HepG2 (cell line): Measurements from ENCODE around the gene NCOR2.

Experiments
- MTF2 ChIP-seq: sonication (generic); formaldehyde crosslinking; IDR thresholded peaks from 2 replicates; pipeline ENCODE4 v1.5.0; 2020; ENCODE audit warnings: missing genetic modification reagents, borderline replicate concordance
- POLR2A ChIP-seq, 2 experiments: IDR thresholded peaks; 2 replicates each; pipeline ENCODE4 v1.6.1; 2011; ENCODE audit warnings: low read depth in 2 of 2, low read length in 2 of 2, mild to moderate bottlenecking in 1 of 2, moderate library complexity in 1 of 2; ENCODE audit not compliant: insufficient read depth in 1 of 2
- PREB ChIP-seq: sonication (generic); formaldehyde crosslinking; IDR thresholded peaks from 2 replicates; pipeline ENCODE4 v1.4.0; 2020; ENCODE audit warnings: missing genetic modification reagents
- RFXAP ChIP-seq: sonication (generic); formaldehyde crosslinking; IDR thresholded peaks from 2 replicates; pipeline ENCODE4 v1.4.0; 2020; ENCODE audit warnings: missing genetic modification reagents, borderline replicate concordance
- SMARCC2 ChIP-seq: fragments of 450-650 bp; IDR thresholded peaks from 2 replicates; pipeline ENCODE4 v1.6.1; 2017; ENCODE audit warnings: antibody characterized with exemption, mild to moderate bottlenecking
- TERF1 ChIP-seq: sonication (generic); formaldehyde crosslinking; IDR thresholded peaks from 2 replicates; pipeline ENCODE4 v1.8.0; 2022; ENCODE audit warnings: mild to moderate bottlenecking, missing genetic modification reagents, moderate library complexity
- ZNF605 ChIP-seq: sonication (generic); formaldehyde crosslinking; IDR thresholded peaks from 2 replicates; pipeline ENCODE4 v1.8.0; 2022; ENCODE audit warnings: mild to moderate bottlenecking, missing genetic modification reagents

GRCh38 chr12:124605883-124606774 lies 38.7 kb upstream of the NCOR2 start:
- TF ChIP-seq TERF1 (CRISPR knock-in tag) (no peak), PREB (no peak), SMARCC2 (no peak), POLR2A (IDR thresholded peaks at IDR 0.05; ENCODE audit: insufficient read depth in 1 of 2, low read depth in 2 of 2, low read length in 2 of 2) (no peak), MTF2 (CRISPR knock-in tag) (no peak), ZNF605 (CRISPR knock-in tag) (0 out of 2 replicates have a peak, but pooled peaks have one; percentile 22), RFXAP (CRISPR knock-in tag) (no peak)
